ENCODE results near the gene NAGS.
A peak's percentile ranks its signal among the peaks of the same experiment; 100 is the strongest.

- peak; percentile 12 for TF ChIP-seq POLR2A (IDR thresholded peaks at IDR 0.05; ENCODE audit: low read length)
- TF ChIP-seq GATA1 (IDR thresholded peaks at IDR 0.05; ENCODE audit: low read depth, low read length) = no peak
Observed at GRCh38 chr17:44007346-44008204, 3.2 kb downstream of the NAGS start.

All from erythroblast (primary cell).